ENCODE results near the gene NEU2.
"Not testable (repeated sequence)": the region's sequence is repeated elsewhere in the genome, so short reads cannot be mapped to it uniquely, and the experiment has no call there.

NEU2 gene

DNA sequence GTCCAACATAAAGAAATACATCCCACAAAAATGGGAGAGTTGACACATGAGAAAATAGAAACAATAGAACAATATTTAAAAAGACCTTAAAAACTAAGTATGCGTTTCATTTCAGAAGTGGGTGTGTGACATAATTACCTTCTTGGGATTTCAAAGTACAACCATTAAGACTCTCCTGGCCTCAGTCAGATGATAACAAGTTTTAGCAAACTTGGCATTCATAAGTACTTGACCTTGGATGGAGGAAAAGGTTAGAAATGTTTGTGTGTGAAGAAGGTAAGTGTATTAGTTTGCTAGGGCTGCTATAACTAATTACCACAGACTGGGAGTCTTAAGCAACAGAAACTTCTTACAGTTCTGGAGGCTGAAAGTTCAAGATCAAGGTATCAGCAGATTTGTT, 14.5 kb upstream of the NEU2 start:
- Mint-ChIP-seq H3K27me3 (peaks cover 5% of the 10 kb centered on the region), H3K36me3 (ENCODE audit: low read depth) (no peaks in the 10 kb centered on the region), H3K4me3 (no peak overlapping the region), H3K9me3 (peaks cover 11% of the 10 kb centered on the region), H3K4me1 (ENCODE audit: low read depth) (no peaks in the 10 kb centered on the region), H3K27ac (no peak overlapping the region)
- intact Hi-C loops (cut with micrococcal nuclease): no loop called here

DNA sequence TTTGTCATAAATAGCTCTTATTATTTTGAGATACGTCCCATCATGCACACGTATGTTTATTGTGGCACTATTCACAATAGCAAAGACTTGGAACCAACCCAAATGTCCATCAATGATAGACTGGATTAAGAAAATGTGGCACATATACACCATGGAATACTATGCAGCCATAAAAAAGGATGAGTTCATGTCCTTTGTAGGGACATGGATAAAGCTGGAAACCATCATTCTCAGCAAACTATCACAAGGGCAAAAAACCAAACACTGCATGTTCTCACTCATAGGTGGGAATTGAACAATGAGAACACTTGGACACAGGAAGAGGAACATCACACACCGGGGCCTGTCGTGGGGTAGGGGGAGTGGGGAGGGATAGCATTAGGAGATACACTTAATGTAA, 12.9 kb upstream of the NEU2 start:
- H3K4me3 Mint-ChIP-seq; H3K27ac Mint-ChIP-seq; H3K36me3 Mint-ChIP-seq (ENCODE audit: low read depth); H3K27me3 Mint-ChIP-seq; intact Hi-C loops (cut with micrococcal nuclease); H3K4me1 Mint-ChIP-seq (ENCODE audit: low read depth): not testable (repeated sequence)
- peaks cover 11% of the 10 kb centered on the region for H3K9me3 Mint-ChIP-seq

DNA sequence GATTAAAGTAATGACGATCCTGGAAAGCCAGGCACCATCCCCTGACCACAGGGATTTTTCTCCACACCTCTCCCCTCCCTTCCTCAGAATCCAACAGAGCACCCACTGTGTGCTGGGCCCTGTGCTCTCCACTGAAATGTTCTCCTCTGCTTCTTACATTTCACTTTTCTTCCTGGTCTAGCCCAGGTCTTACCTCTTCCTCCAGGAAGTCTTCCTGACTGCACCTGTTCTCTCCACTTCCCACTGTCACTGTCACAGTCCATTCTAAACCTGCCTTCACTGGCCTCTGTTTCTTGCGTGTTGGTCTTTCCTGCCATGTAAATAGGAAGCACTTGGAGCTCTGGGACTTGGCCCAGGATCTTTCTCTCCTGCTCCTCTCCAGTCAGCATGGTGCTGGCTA, 12.0 kb upstream of the NEU2 start:
- no peaks in the 10 kb centered on the region for H3K4me1 Mint-ChIP-seq (ENCODE audit: low read depth)
- peaks cover 3% of the 10 kb centered on the region for H3K9me3 Mint-ChIP-seq
- H3K36me3 Mint-ChIP-seq (ENCODE audit: low read depth): no peaks in the 10 kb centered on the region
- peaks cover 5% of the 10 kb centered on the region for H3K27me3 Mint-ChIP-seq
- H3K4me3 Mint-ChIP-seq: no peak overlapping the region
- H3K27ac Mint-ChIP-seq: no peak overlapping the region
- intact Hi-C loops (cut with micrococcal nuclease): no loop called here

DNA sequence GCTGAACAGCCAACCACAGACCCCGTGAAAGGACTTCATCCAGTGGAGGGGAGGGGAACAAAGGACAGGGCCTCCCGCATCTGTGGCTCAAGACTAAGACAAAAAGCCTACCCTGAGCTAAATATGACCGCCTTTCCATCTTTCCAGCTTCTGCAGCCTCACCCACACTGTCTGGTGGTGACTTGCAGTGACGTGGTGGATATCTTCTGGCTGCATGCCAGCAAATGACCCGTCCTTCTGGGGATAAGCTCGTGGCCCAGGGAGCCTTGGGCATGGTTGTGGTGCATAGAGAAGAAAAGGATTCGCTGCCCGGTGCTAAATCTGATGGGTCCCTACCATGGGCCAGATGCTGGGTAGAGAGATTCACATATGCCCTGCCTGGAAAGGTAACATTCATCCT, 10.7 kb upstream of the NEU2 start:
- Mint-ChIP-seq H3K27me3 (peaks cover 3% of the 10 kb centered on the region), H3K27ac (no peak overlapping the region), H3K36me3 (ENCODE audit: low read depth) (no peaks in the 10 kb centered on the region), H3K9me3 (no peaks in the 10 kb centered on the region), H3K4me3 (no peak overlapping the region), H3K4me1 (ENCODE audit: low read depth) (no peaks in the 10 kb centered on the region)
- intact Hi-C loops (cut with micrococcal nuclease): no loop called here

DNA sequence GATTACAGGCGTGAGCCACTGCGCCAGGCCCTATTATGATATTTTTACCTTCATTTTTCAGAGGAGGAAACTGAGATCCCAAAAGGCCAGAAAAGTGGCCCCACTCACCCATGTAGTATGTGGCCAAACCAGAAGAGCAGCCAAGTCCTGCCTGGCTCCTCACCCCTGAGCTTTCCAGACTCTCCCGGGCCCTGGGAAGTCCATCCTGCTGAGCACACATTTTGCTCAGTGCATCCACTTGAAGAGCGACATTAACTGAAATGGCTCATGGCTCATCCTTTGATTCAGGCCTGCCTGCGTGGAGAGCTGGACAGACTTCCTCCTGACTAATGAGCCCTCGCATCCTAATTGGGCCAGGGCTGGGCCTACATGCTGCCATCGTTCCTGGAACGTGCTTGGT, 9.9 kb upstream of the NEU2 start:
- H3K9me3 Mint-ChIP-seq: no peaks in the 10 kb centered on the region
- H3K36me3 Mint-ChIP-seq (ENCODE audit: low read depth): no peaks in the 10 kb centered on the region
- H3K27me3 Mint-ChIP-seq: peaks cover 5% of the 10 kb centered on the region
- no peaks in the 10 kb centered on the region for H3K4me1 Mint-ChIP-seq (ENCODE audit: low read depth)
- intact Hi-C loops (cut with micrococcal nuclease): no loop called here
- no peak overlapping the region for H3K4me3 Mint-ChIP-seq
- no peak overlapping the region for H3K27ac Mint-ChIP-seq

DNA sequence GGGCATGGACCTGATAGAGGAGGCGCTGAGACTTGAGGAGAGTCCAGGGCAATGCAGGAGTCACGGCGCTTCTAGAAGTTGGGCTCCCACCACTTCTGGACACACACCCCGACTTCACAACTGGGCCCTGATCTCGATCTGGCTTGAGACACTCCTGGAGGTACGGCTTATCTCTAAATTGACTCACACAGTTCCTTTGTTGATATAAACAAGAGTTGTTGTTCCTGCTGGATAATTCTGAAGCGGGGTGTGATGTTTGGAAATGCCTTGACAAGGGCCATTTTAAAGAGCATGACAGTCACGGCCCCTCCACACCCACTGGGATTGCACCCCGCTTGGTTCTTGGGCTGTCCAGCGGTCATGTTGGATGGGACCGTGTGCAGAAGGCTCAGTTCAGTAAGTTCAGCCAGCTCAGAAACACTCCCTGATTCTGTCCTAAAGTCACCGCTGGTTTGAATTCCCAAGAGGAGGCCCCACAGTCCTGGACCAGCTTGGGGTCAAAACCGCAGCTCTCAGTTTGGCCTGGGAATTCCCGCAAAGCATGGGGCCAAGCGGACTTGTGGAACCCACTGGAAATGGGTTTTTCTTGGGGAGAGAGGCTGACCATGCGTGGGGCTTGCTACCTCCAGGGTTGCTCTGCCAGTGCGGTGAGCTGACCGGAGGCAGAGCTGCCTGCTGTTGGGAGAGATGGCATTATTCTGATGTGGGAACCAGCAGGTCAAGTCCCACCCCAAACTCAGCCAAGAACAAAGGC, 9.3 kb upstream of the NEU2 start:
- Mint-ChIP-seq H3K36me3 (ENCODE audit: low read depth) (no peaks in the 10 kb centered on the region), H3K27ac (no peak overlapping the region), H3K27me3 (peaks cover 5% of the 10 kb centered on the region), H3K4me1 (ENCODE audit: low read depth) (no peaks in the 10 kb centered on the region), H3K4me3 (no peak overlapping the region), H3K9me3 (no peaks in the 10 kb centered on the region)
- intact Hi-C loops (cut with micrococcal nuclease): no loop called here

DNA sequence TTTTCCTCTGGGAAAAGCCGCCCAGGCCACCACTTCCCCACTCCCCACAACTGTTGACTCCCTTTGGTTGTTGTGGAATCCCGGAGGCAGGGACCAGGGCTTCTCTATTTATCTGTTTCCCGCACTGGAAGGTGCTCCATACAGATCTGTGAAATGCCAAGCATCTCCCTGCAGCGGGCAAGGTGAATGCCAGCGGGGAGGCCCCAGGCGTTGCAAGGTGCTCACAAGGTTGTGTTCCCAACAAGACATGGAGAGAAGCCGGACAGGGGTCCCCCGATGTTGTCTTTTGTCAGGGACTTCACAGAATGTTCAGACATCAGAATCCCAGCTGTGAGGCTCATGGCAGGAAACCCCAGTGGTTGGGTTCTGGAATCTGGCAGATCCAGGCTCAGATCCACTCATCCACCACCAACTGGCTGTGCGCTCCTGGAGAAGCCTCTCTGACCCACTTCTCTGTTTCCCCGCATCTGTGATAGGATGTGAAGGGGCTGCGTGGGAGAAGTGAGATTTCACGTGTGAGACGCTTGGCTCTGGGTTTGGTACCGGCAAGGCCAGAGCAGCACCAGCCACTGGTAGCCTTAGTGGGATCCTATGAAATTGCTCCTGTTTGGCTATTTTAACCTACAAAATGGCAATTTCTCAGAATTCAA, 8.6 kb upstream of the NEU2 start:
- Mint-ChIP-seq H3K4me3 (no peak overlapping the region), H3K4me1 (ENCODE audit: low read depth) (no peaks in the 10 kb centered on the region), H3K36me3 (ENCODE audit: low read depth) (no peaks in the 10 kb centered on the region), H3K9me3 (no peaks in the 10 kb centered on the region), H3K27ac (no peak overlapping the region), H3K27me3 (peaks cover 5% of the 10 kb centered on the region)
- intact Hi-C loops (cut with micrococcal nuclease): no loop called here

DNA sequence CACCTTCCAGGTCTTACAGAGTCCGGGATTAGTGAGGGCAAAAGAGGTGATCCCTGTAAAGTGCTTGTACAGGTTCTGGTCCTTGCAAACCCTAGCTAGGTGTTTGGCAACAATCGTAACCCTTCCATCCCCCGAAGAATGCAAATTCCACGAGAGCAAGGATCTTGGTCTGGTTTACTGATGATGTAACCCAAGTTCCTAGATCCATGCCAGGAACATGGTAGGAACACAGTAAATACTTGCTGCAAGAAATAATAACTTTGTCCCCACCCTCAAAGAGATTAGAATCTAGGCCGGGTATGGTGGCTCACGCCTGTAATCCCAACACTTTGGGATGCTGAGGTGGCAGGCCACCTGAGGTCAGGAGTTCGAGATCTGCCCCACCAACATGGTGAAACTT, 6.8 kb upstream of the NEU2 start:
- Mint-ChIP-seq H3K36me3 (ENCODE audit: low read depth) (no peaks in the 10 kb centered on the region), H3K4me3 (no peak overlapping the region), H3K27ac (no peak overlapping the region), H3K4me1 (ENCODE audit: low read depth) (no peaks in the 10 kb centered on the region), H3K27me3 (peaks cover 3% of the 10 kb centered on the region), H3K9me3 (no peaks in the 10 kb centered on the region)
- intact Hi-C loops (cut with micrococcal nuclease): loop anchor here (5.0 kb wide), 1 partner anchor 173 kb away; no protein-coding TSS in a partner anchor

DNA sequence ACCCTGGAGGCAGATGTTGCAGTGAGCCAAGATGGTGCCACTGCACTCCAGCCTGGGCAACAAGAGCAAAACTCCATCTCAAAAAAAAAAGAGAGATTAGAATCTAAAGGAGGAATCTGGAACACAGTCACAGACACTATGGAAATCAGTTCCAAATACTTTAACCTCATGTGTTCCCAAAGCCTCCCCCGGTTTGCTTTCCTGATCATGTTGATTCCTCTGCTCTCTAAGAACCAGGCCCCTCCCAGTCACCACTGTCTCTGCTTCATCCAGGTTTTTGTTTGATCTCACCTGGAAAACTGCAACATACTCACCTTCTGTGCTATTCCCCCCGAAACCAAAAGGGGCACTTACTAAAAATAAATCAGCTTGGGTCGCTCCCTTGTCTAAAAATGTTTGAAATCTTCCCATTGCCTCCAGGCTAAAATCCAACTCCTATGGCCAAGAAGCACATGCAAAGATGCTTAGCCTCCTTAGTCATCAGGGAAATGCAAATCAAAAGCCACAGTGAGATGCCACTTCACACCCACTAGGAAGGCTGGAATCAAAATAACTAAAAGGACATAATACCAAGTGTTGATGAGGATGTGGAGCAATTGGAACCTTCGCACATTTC, 6.2 kb upstream of the NEU2 start:
- H3K36me3 Mint-ChIP-seq (ENCODE audit: low read depth): no peaks in the 10 kb centered on the region
- intact Hi-C loops (cut with micrococcal nuclease): loop anchor here (5.0 kb wide), 1 partner anchor 174 kb away; no protein-coding TSS in a partner anchor
- peaks cover 3% of the 10 kb centered on the region for H3K27me3 Mint-ChIP-seq
- no peak overlapping the region for H3K27ac Mint-ChIP-seq
- H3K4me1 Mint-ChIP-seq (ENCODE audit: low read depth): no peaks in the 10 kb centered on the region
- H3K4me3 Mint-ChIP-seq: no peak overlapping the region
- H3K9me3 Mint-ChIP-seq: no peaks in the 10 kb centered on the region

DNA sequence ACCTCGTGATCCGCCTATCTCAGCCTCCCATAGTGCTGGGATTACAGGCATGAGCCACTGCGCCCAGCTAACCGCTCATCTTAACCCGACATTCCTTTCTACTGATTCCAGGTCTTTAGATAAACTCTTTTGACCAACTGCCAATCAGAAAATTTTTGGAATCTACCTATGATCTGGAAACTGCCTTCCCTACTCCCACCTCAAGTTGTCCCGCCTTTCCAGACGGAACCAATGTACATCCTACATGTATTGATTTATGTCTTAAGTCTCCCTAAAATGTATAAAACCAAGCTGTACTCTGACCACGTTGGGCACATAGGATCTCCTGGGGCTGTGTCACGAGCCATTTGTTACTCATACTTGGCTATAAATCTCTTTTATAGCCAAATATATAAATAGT, 3.2 kb upstream of the NEU2 start:
- no peak overlapping the region for H3K4me3 Mint-ChIP-seq
- H3K27ac Mint-ChIP-seq: no peak overlapping the region
- H3K27me3 Mint-ChIP-seq: peaks cover 3% of the 10 kb centered on the region
- H3K36me3 Mint-ChIP-seq (ENCODE audit: low read depth): no peaks in the 10 kb centered on the region
- no peaks in the 10 kb centered on the region for H3K4me1 Mint-ChIP-seq (ENCODE audit: low read depth)
- intact Hi-C loops (cut with micrococcal nuclease): loop anchor here (5.0 kb wide), 1 partner anchor 177 kb away; no protein-coding TSS in a partner anchor
- H3K9me3 Mint-ChIP-seq: no peaks in the 10 kb centered on the region

DNA sequence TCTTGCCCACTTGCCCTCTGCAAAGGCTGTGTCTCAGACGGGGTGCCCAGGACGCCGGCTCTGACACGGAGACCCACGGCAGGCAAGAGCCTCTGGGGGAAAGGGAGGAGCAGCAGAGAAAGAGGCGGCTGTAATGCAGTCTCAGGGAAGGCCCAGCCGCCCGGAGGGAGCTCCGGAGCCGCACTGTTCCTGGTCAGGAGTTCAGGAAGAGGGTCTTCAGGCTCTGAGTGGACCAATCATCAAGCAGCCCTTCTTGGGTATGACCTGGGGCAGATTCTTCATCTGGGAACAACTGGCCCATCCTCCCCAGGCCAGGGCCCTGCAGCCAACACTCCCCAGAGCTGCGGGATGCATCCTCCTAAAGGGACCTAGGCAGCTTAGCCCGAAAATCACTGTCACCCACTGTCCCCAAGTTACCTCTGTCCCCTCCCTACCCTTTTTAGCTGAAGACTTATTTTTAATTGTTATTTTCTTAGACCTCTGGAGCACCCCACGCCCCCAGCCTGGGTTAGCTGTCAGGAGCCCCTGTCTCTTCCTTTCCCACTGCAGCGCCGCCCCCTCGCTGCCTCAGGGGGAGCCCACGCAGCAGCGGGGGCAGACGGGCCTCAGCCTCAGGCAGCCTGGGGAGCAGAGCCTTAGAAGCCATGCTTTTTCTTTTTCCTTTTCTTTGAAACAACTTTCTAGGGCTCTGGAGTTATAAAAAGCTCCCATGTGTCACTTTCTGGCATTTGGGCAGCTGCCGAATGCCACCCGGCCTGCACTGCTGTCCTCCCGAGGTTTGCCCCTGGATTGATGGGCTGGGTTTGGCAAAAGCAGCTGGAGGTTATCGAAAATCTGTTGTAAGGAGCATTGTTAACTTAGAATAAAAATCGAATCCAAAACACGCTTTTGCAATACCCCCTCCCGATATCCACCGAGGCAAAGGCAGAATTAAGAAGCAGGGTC, 644 bp upstream of the NEU2 start:
- H3K27me3 Mint-ChIP-seq: peaks cover 3% of the 10 kb centered on the region
- H3K27ac Mint-ChIP-seq: no peak overlapping the region
- no peaks in the 10 kb centered on the region for H3K9me3 Mint-ChIP-seq

DNA sequence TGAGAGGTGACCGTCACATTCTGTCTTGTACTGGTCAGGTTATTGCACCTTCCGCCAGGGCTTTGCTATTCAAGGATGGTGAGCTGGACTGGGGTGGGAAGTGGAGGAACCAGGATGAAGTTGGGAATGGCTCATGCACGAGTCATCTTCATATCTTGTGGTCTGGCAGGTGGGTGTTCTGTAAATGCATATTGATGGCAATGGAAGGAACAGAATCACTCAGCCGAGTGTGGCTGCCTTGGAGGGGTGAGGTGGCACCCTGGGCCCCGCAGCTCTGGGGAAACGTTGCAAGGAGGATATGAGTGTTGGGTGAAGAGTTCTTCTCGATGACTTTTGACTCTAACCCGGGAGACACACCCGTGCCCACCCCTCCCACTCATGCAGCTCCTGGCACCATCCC, 1.2 kb downstream of the NEU2 start:
- intact Hi-C loops (cut with micrococcal nuclease): no loop called here
- Mint-ChIP-seq H3K36me3 (ENCODE audit: low read depth) (no peaks in the 10 kb centered on the region), H3K27ac (no peak overlapping the region), H3K9me3 (no peaks in the 10 kb centered on the region), H3K27me3 (no peaks in the 10 kb centered on the region), H3K4me3 (no peak overlapping the region), H3K4me1 (ENCODE audit: low read depth) (no peaks in the 10 kb centered on the region)

More for the DNA sequence above, 644 bp upstream of the NEU2 start:
- intact Hi-C loops (cut with micrococcal nuclease): no loop called here
- H3K4me1 Mint-ChIP-seq (ENCODE audit: low read depth): no peaks in the 10 kb centered on the region
- no peaks in the 10 kb centered on the region for H3K36me3 Mint-ChIP-seq (ENCODE audit: low read depth)
- H3K4me3 Mint-ChIP-seq: no peak overlapping the region

DNA sequence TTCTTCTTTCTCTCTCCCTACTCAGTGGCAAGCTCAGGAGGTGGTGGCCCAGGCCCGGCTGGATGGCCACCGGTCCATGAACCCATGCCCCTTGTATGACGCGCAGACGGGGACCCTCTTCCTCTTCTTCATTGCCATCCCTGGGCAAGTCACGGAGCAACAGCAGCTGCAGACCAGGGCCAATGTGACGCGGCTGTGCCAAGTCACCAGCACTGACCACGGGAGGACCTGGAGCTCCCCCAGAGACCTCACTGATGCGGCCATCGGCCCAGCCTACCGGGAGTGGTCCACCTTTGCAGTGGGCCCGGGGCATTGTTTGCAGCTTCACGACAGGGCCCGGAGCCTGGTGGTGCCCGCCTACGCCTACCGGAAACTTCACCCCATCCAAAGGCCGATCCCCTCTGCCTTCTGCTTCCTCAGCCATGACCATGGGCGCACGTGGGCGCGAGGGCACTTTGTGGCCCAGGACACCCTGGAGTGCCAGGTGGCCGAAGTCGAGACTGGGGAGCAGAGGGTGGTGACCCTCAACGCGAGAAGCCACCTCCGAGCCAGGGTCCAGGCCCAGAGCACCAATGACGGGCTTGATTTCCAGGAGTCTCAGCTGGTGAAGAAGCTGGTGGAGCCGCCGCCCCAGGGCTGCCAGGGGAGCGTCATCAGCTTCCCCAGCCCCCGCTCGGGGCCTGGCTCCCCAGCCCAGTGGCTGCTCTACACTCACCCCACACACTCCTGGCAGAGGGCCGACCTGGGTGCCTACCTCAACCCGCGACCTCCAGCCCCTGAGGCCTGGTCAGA, 1.8 kb downstream of the NEU2 start:
- Mint-ChIP-seq H3K4me1 (ENCODE audit: low read depth) (no peaks in the 10 kb centered on the region), H3K9me3 (no peaks in the 10 kb centered on the region), H3K4me3 (no peak overlapping the region), H3K36me3 (ENCODE audit: low read depth) (no peaks in the 10 kb centered on the region), H3K27me3 (no peaks in the 10 kb centered on the region), H3K27ac (no peak overlapping the region)
- intact Hi-C loops (cut with micrococcal nuclease): no loop called here

Data from dendritic cell treated with granulocyte-macrophage colony-stimulating factor and Interleukin-4, amounts not matched to agents 40 ng/mL and 50 ng/mL, for 4 days (primary cell).